GM12878 (cell line): Measurements from ENCODE around the gene ADAMTSL1.

Source experiments
- MEF2A ChIP-seq: IDR thresholded peaks from 2 replicates; pipeline ENCODE4 v1.6.1; 2011; ENCODE audit warnings: low read depth, mild to moderate bottlenecking, low read length, moderate library complexity; ENCODE audit not compliant: insufficient read depth
- POLR2AphosphoS2 ChIP-seq: IDR thresholded peaks from 2 replicates; pipeline ENCODE4 v1.6.1; 2011; ENCODE audit warnings: low read depth, mild to moderate bottlenecking, low read length, improper control_type of control experiment, moderate library complexity
- RAD21 ChIP-seq: IDR thresholded peaks from 2 replicates; pipeline ENCODE4 v1.6.1; 2011; ENCODE audit warnings: mild to moderate bottlenecking, low read depth, low read length, moderate library complexity; ENCODE audit not compliant: insufficient read depth
- RCOR1 ChIP-seq: conservative IDR thresholded peaks from 2 replicates; pipeline ENCODE4 v1.6.1; 2012; ENCODE audit warnings: low read depth, low read length, improper control_type of control experiment
- TAF1 ChIP-seq: IDR thresholded peaks from 2 replicates; pipeline ENCODE4 v1.6.1; 2011; ENCODE audit warnings: mild to moderate bottlenecking, low read depth, low read length, borderline replicate concordance
- YY1 ChIP-seq: IDR thresholded peaks from 2 replicates; pipeline ENCODE4 v1.6.1; 2011; ENCODE audit warnings: low read depth, mild to moderate bottlenecking, low read length
- ZZZ3 ChIP-seq: IDR thresholded peaks from 2 replicates; pipeline ENCODE4 v1.6.1; 2011; ENCODE audit warnings: low read depth; ENCODE audit not compliant: control insufficient read depth, insufficient read length
- TF ChIP-seq, protein P1 (sequence below): fragments of 450-650 bp; IDR thresholded peaks from 2 replicates; pipeline ENCODE4 v1.6.1; 2017; ENCODE audit warnings: mild to moderate bottlenecking, low read depth, inconsistent platforms; ENCODE audit not compliant: poor library complexity, severe bottlenecking
- TF ChIP-seq, protein P2 (sequence below): IDR thresholded peaks from 2 replicates; pipeline ENCODE4 v1.6.1; 2011; ENCODE audit warnings: borderline replicate concordance, low read depth, mild to moderate bottlenecking, moderate library complexity, low read length; ENCODE audit not compliant: insufficient read depth, poor library complexity, severe bottlenecking

- no peak for TF ChIP-seq TAF1
- TF ChIP-seq, protein P1, sequence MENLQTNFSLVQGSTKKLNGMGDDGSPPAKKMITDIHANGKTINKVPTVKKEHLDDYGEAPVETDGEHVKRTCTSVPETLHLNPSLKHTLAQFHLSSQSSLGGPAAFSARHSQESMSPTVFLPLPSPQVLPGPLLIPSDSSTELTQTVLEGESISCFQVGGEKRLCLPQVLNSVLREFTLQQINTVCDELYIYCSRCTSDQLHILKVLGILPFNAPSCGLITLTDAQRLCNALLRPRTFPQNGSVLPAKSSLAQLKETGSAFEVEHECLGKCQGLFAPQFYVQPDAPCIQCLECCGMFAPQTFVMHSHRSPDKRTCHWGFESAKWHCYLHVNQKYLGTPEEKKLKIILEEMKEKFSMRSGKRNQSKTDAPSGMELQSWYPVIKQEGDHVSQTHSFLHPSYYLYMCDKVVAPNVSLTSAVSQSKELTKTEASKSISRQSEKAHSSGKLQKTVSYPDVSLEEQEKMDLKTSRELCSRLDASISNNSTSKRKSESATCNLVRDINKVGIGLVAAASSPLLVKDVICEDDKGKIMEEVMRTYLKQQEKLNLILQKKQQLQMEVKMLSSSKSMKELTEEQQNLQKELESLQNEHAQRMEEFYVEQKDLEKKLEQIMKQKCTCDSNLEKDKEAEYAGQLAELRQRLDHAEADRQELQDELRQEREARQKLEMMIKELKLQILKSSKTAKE, result no peak
- TF ChIP-seq RAD21, result no peak
- no peak for TF ChIP-seq MEF2A
- TF ChIP-seq, protein P2, sequence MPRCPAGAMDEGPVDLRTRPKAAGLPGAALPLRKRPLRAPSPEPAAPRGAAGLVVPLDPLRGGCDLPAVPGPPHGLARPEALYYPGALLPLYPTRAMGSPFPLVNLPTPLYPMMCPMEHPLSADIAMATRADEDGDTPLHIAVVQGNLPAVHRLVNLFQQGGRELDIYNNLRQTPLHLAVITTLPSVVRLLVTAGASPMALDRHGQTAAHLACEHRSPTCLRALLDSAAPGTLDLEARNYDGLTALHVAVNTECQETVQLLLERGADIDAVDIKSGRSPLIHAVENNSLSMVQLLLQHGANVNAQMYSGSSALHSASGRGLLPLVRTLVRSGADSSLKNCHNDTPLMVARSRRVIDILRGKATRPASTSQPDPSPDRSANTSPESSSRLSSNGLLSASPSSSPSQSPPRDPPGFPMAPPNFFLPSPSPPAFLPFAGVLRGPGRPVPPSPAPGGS, result no peak
- TF ChIP-seq ZZZ3, result no peak
- TF ChIP-seq POLR2AphosphoS2, result no peak
- TF ChIP-seq RCOR1, result no peak
- no peak for TF ChIP-seq YY1
Measured at GRCh38 chr9:18811171-18811570, 337.2 kb downstream of the ADAMTSL1 start.
